Activated CD8-positive, alpha-beta memory T cell treated with anti-CD3 and anti-CD28 coated beads for 4 hours (primary cell): Measurements from ENCODE around the gene SDK1.
"Not testable (repeated sequence)": the region's sequence is repeated elsewhere in the genome, so short reads cannot be mapped to it uniquely, and the experiment has no call there.

ENCODE experiments used
- DNase-seq, 2 donors: peaks; one replicate each; pipeline ENCODE4 v3.0.0-alpha.2; 2020; ENCODE audit warnings: low read depth in 2 of 2

SDK1 gene

GRCh38 chr7:3914051-3914775, 613.2 kb downstream of the SDK1 start:
- DNase-seq, result no peak

- no peak for DNase-seq
Observed at GRCh38 chr7:3915337-3915878, 614.4 kb downstream of the SDK1 start.

- DNase-seq, result no peak
Observed at GRCh38 chr7:3916146-3916545, 615.1 kb downstream of the SDK1 start.

- no peak for DNase-seq
Observed at GRCh38 chr7:3917436-3917835, 616.4 kb downstream of the SDK1 start.

GRCh38 chr7:3918576-3918975, 617.5 kb downstream of the SDK1 start:
- DNase-seq, result no peak

- DNase-seq, result no peak
Observed at GRCh38 chr7:3922175-3922635, 621.2 kb downstream of the SDK1 start.

- DNase-seq, result no peak
Observed at GRCh38 chr7:3923307-3923918, 622.4 kb downstream of the SDK1 start.

- DNase-seq, result no peak
Observed at GRCh38 chr7:3924277-3924676, 623.2 kb downstream of the SDK1 start.

- no peak for DNase-seq
Observed at GRCh38 chr7:3927446-3928110, 626.5 kb downstream of the SDK1 start.

GRCh38 chr7:3928727-3929515, 627.9 kb downstream of the SDK1 start:
- DNase-seq, result no peak

- DNase-seq, result no peak
Observed at GRCh38 chr7:3931843-3932242, 630.8 kb downstream of the SDK1 start.

- no peak for DNase-seq
Observed at GRCh38 chr7:3937146-3937545, 636.1 kb downstream of the SDK1 start.

- no peak for DNase-seq
Observed at GRCh38 chr7:3937605-3938004, 636.6 kb downstream of the SDK1 start.

GRCh38 chr7:3941706-3942105, 640.7 kb downstream of the SDK1 start:
- not testable (repeated sequence) for DNase-seq

- DNase-seq, result no peak
Observed at GRCh38 chr7:3942276-3942675, 641.2 kb downstream of the SDK1 start.

- no peak for DNase-seq
Observed at GRCh38 chr7:3942816-3943745, 642.0 kb downstream of the SDK1 start.

- no peak for DNase-seq
Observed at GRCh38 chr7:3943779-3944520, 642.9 kb downstream of the SDK1 start.

- DNase-seq, result no peak
Observed at GRCh38 chr7:3949242-3949640, 648.2 kb downstream of the SDK1 start.

GRCh38 chr7:3950249-3950648, 649.2 kb downstream of the SDK1 start:
- no peak for DNase-seq
